ENCODE results near the gene ZNF282.
"Not testable (repeated sequence)": the region's sequence is repeated elsewhere in the genome, so short reads cannot be mapped to it uniquely, and the experiment has no call there.

The ZNF282 gene

GRCh38 chr7:149232362-149232761 lies 37.0 kb downstream of the ZNF282 start:
- H3K36me3 ChIP-seq (ENCODE audit: insufficient read depth, low read length), result no peaks in the 10 kb centered on the region
- H3K27ac ChIP-seq (ENCODE audit: low read length), result no peak overlapping the region
- no peak overlapping the region for H2AFZ ChIP-seq (ENCODE audit: low read depth, low read length)
- no peaks in the 10 kb centered on the region for H3K9me3 ChIP-seq (ENCODE audit: insufficient read depth, low read length, severe bottlenecking)
- ATAC-seq (ENCODE audit: insufficient read depth, low read depth) (no peak), DNase-seq (no peak)
- H3K27me3 ChIP-seq (ENCODE audit: insufficient read depth, low read length, poor library complexity), result no peaks in the 10 kb centered on the region
- no peaks in the 10 kb centered on the region for H3K79me2 ChIP-seq (ENCODE audit: insufficient read depth, low read length)
- H4K20me1 ChIP-seq (ENCODE audit: insufficient read depth, low read length), result no peaks in the 10 kb centered on the region
- H3K4me2 ChIP-seq (ENCODE audit: insufficient read depth, low read length), result no peak overlapping the region
- no peak for TF ChIP-seq EZH2 (IDR thresholded peaks at IDR 0.05; ENCODE audit: borderline replicate concordance, low read depth, low read length, severe bottlenecking)
- no peak overlapping the region for H3K9ac ChIP-seq (ENCODE audit: low read depth, low read length)
- no peaks in the 10 kb centered on the region for H3K4me1 ChIP-seq (ENCODE audit: insufficient read depth, low read length)
- no peak overlapping the region for H3K4me3 ChIP-seq (ENCODE audit: low read depth in 1 of 2, low read length in 2 of 2)

GRCh38 chr7:149233655-149234204 lies 38.4 kb downstream of the ZNF282 start:
- not testable (repeated sequence) for H3K9me3 ChIP-seq (ENCODE audit: insufficient read depth, low read length, severe bottlenecking); H3K4me1 ChIP-seq (ENCODE audit: insufficient read depth, low read length)

GRCh38 chr7:149237502-149237901 lies 42.2 kb downstream of the ZNF282 start:
- DNase-seq (no peak), ATAC-seq (ENCODE audit: insufficient read depth, low read depth) (no peak)
- H3K27me3 ChIP-seq (ENCODE audit: insufficient read depth, low read length, poor library complexity), result no peaks in the 10 kb centered on the region
- H4K20me1 ChIP-seq (ENCODE audit: insufficient read depth, low read length), result peaks cover 4% of the 10 kb centered on the region; the same call in 1 of the 2 replicates
- TF ChIP-seq CTCF (IDR thresholded peaks at IDR 0.05; ENCODE audit: borderline replicate concordance, extremely low read depth, low read length, poor library complexity, severe bottlenecking) (no peak), EZH2 (IDR thresholded peaks at IDR 0.05; ENCODE audit: borderline replicate concordance, low read depth, low read length, severe bottlenecking) (no peak)
- H3K27ac ChIP-seq (ENCODE audit: low read length), result no peak overlapping the region
- peaks cover 29% of the 10 kb centered on the region for H3K79me2 ChIP-seq (ENCODE audit: insufficient read depth, low read length)
- no peak overlapping the region for H3K9ac ChIP-seq (ENCODE audit: low read depth, low read length)
- peaks cover 14% of the 10 kb centered on the region for H3K36me3 ChIP-seq (ENCODE audit: insufficient read depth, low read length)
- H3K9me3 ChIP-seq (ENCODE audit: insufficient read depth, low read length, severe bottlenecking), result peaks cover 4% of the 10 kb centered on the region
- no peak overlapping the region for H2AFZ ChIP-seq (ENCODE audit: low read depth, low read length)
- H3K4me2 ChIP-seq (ENCODE audit: insufficient read depth, low read length), result no peak overlapping the region
- H3K4me3 ChIP-seq (ENCODE audit: low read depth in 1 of 2, low read length in 2 of 2), result no peak overlapping the region
- peaks cover 23% of the 10 kb centered on the region for H3K4me1 ChIP-seq (ENCODE audit: insufficient read depth, low read length)

More at GRCh38 chr7:149233655-149234204, 38.4 kb downstream of the ZNF282 start:
- not testable (repeated sequence) for H4K20me1 ChIP-seq (ENCODE audit: insufficient read depth, low read length); H3K36me3 ChIP-seq (ENCODE audit: insufficient read depth, low read length); H3K27me3 ChIP-seq (ENCODE audit: insufficient read depth, low read length, poor library complexity); H3K9ac ChIP-seq (ENCODE audit: low read depth, low read length); H3K4me2 ChIP-seq (ENCODE audit: insufficient read depth, low read length); H3K79me2 ChIP-seq (ENCODE audit: insufficient read depth, low read length); DNase-seq; ATAC-seq (ENCODE audit: insufficient read depth, low read depth); H2AFZ ChIP-seq (ENCODE audit: low read depth, low read length); H3K27ac ChIP-seq (ENCODE audit: low read length); H3K4me3 ChIP-seq (ENCODE audit: low read depth in 1 of 2, low read length in 2 of 2)

GRCh38 chr7:149238051-149238450 lies 42.7 kb downstream of the ZNF282 start:
- Histone ChIP-seq H3K4me3 (ENCODE audit: low read depth in 1 of 2, low read length in 2 of 2) (no peak overlapping the region), H3K79me2 (ENCODE audit: insufficient read depth, low read length) (peaks cover 35% of the 10 kb centered on the region), H2AFZ (ENCODE audit: low read depth, low read length) (no peak overlapping the region), H4K20me1 (ENCODE audit: insufficient read depth, low read length) (peaks cover 4% of the 10 kb centered on the region; the same call in 1 of the 2 replicates), H3K27me3 (ENCODE audit: insufficient read depth, low read length, poor library complexity) (no peaks in the 10 kb centered on the region), H3K4me1 (ENCODE audit: insufficient read depth, low read length) (peaks cover 23% of the 10 kb centered on the region), H3K27ac (ENCODE audit: low read length) (no peak overlapping the region), H3K36me3 (ENCODE audit: insufficient read depth, low read length) (peaks cover 16% of the 10 kb centered on the region), H3K4me2 (ENCODE audit: insufficient read depth, low read length) (no peak overlapping the region), H3K9ac (ENCODE audit: low read depth, low read length) (no peak overlapping the region), H3K9me3 (ENCODE audit: insufficient read depth, low read length, severe bottlenecking) (peaks cover 8% of the 10 kb centered on the region)
- TF ChIP-seq CTCF (IDR thresholded peaks at IDR 0.05; ENCODE audit: borderline replicate concordance, extremely low read depth, low read length, poor library complexity, severe bottlenecking) (no peak), EZH2 (IDR thresholded peaks at IDR 0.05; ENCODE audit: borderline replicate concordance, low read depth, low read length, severe bottlenecking) (no peak)
- no peak for DNase-seq
- ATAC-seq (ENCODE audit: insufficient read depth, low read depth), result no peak

Data from DND-41 (cell line).